ENCODE data around the gene SPATA24. TPM values are rescaled to one million over a fixed set of nuclear protein-coding genes. Genes with fewer than 3 reads are reported as not detected.

SPATA24 gene
- total and polyA plus RNA-seq, 3 experiments from 2014 or later = 3.6 to 4.2 (median 3.9) TPM

DNA sequence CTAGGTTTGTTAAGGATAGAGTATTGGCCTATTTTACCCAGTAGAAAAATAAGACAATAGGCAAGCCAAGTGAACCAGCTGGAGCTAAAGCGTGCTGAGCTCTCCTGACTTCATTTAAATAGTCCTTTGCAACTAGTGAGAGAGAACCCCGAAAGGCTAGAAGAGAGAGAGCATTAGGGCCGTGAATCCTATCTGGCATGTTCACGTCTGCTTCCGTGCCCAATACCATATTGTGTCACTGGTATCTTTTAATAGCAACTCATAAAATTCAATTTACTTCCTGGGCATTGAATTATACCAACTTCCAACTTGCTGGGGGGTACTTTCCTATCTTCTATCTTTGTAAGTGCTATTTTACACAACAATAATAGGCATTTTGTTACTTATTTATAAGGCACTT lies 21.6 kb upstream of the SPATA24 start:
- no peaks in the 10 kb centered on the region for H3K9me3 Mint-ChIP-seq

DNA sequence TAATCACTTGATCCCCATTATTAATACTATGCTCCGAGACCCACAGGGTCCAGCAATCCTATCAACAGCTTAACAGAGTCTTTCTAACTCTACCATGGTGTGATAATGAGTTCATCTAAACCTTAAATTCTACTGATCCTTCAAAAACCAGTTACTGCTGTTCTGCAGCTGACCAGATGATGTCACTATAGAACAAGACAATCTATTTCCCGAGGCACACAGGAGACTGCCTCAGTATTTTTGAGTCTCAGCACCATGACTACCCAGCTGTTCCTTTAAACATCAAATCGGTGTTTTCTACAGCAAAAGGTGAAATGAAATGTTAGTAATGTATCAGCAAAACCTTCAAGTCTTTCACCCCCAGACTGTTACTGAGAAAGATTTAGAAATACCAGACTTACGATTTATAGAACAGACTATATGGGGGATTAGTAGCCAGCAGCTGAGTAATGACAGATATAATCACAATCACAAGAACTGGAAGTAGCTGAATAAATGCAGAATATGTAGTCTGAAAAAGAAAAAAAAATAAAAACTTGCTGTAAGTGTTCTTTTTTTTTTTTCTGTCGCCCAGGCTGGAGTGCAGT lies 18.5 kb upstream of the SPATA24 start:
- Mint-ChIP-seq H3K36me3 (peaks cover 8 to 48% (median 20%) of the 10 kb centered on the region in 3 donors), H3K27ac (peak overlapping the region in 5 of 8 donors; percentile 44 to 82 (median 56)), H3K9me3 (no peaks in the 10 kb centered on the region), H3K4me1 (peaks cover 3 to 6% (median 4%) of the 10 kb centered on the region in 3 donors), H3K4me3 (no peak overlapping the region), H3K27me3 (peaks cover 0 to 2% of the 10 kb centered on the region in 2 donors)
- H3K27ac ChIP-seq (ENCODE audit: low read depth, low read length) = no peak overlapping the region
- no peak overlapping the region for H3K4me3 ChIP-seq (ENCODE audit: low read length)
- ChIA-PET CTCF (interaction anchor here (0.6 to 16.6 kb wide), 40 partner anchors 9 to 268 kb away, joined by 3 to 414 read pairs (median 4); partner anchors contain the start of genes DNAJC18, SMIM33 and STING1), POLR2A (interaction anchor here (0.7 to 1.1 kb wide), 5 partner anchors 17 to 95 kb away, joined by 3 to 4 read pairs (median 3); partner anchors contain the start of gene DNAJC18)
- no peaks in the 10 kb centered on the region for H3K4me1 ChIP-seq (ENCODE audit: insufficient read depth, low read length)
- no peaks in the 10 kb centered on the region for H3K27me3 ChIP-seq (ENCODE audit: insufficient read depth, low read length, poor library complexity, severe bottlenecking)
- H3K9me3 ChIP-seq (ENCODE audit: low read length) = no peaks in the 10 kb centered on the region
- DNase-seq = peak; percentile 6 to 73 (median 66)
- no peaks in the 10 kb centered on the region for H3K36me3 ChIP-seq (ENCODE audit: insufficient read depth, low read length)

More for the DNA sequence above, 21.6 kb upstream of the SPATA24 start:
- Histone ChIP-seq H3K9me3 (ENCODE audit: low read length) (no peaks in the 10 kb centered on the region), H3K4me1 (ENCODE audit: insufficient read depth, low read length) (peaks cover 6% of the 10 kb centered on the region), H3K36me3 (ENCODE audit: insufficient read depth, low read length) (no peaks in the 10 kb centered on the region), H3K27ac (ENCODE audit: low read depth, low read length) (no peak overlapping the region), H3K27me3 (ENCODE audit: insufficient read depth, low read length, poor library complexity, severe bottlenecking) (no peaks in the 10 kb centered on the region), H3K4me3 (ENCODE audit: low read length) (no peak overlapping the region)
- no peak for DNase-seq
- Mint-ChIP-seq H3K36me3 (peaks cover 8 to 34% (median 15%) of the 10 kb centered on the region in 3 donors), H3K27ac (no peak overlapping the region), H3K4me1 (peaks cover 6 to 13% (median 10%) of the 10 kb centered on the region in 3 donors), H3K4me3 (no peak overlapping the region), H3K27me3 (no peaks in the 10 kb centered on the region)
- CTCF ChIA-PET = interaction anchor here (1.0 to 16.6 kb wide), 2 partner anchors 11 to 91 kb away, joined by 3 to 414 read pairs; no protein-coding TSS in a partner anchor
- POLR2A ChIA-PET = no interaction called here

DNA sequence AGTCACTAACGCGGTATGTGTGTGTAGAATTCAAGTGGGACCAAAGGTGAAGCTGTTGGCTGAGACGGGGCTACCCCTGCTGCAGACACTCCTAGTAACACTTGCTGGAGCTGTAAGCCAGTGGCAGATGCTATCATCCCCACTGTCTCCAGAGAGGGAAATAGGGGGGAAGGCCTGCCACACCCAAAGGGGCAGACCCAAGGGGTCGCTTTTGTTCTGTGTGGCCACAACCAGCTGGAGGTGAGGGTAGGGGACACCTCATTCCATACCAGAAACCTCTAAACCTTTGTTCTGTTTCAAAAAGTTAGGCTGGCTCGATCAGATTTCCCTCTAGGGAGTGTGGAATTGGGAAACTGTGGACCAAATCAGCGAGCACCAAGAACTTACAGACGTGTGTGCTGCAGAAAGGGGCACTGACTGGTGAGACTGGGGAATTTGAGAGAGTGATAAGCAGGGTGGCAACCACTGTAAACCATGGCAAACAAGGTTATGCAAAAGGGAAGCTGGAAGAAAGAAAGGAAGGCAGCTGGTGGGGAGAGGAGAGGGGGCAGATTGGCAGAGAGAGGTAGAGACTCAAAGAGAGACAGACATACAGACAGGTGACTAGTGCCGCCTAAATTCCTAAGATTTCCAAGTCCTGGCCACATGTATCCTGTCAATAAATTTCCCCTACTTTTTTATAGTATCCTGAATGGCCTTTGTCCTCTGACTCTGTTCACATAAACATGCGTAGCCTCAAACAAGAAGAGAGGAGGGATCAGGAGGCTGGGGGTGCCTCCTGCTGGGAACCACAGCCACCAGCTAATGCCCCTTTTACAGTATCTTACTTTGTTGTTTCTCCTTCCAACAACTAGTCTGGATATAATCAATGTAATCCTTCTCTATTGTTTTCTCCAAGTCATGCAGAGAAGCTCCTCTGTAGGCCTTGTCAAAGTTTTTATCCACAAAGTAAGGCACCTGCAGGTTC lies 15.6 kb upstream of the SPATA24 start:
- CTCF ChIA-PET = interaction anchor here (0.7 to 16.6 kb wide), 10 partner anchors 9 to 270 kb away, joined by 3 to 414 read pairs (median 4); partner anchors contain the start of genes SPATA24, STING1 and UBE2D2
- DNase-seq = no peak
- Mint-ChIP-seq H3K4me3 (no peak overlapping the region), H3K9me3 (no peaks in the 10 kb centered on the region), H3K4me1 (peaks cover 3 to 6% (median 4%) of the 10 kb centered on the region in 3 donors), H3K27ac (peak overlapping the region in 1 of 8 donors; percentile 16), H3K36me3 (peaks cover 8 to 36% (median 17%) of the 10 kb centered on the region in 3 donors), H3K27me3 (peaks cover 0 to 2% of the 10 kb centered on the region in 2 donors)
- H3K4me3 ChIP-seq (ENCODE audit: low read length) = no peak overlapping the region
- no peaks in the 10 kb centered on the region for H3K36me3 ChIP-seq (ENCODE audit: insufficient read depth, low read length)
- no peak overlapping the region for H3K27ac ChIP-seq (ENCODE audit: low read depth, low read length)
- POLR2A ChIA-PET = no interaction called here
- peaks cover 6% of the 10 kb centered on the region for H3K4me1 ChIP-seq (ENCODE audit: insufficient read depth, low read length)
- no peaks in the 10 kb centered on the region for H3K9me3 ChIP-seq (ENCODE audit: low read length)
- H3K27me3 ChIP-seq (ENCODE audit: insufficient read depth, low read length, poor library complexity, severe bottlenecking) = no peaks in the 10 kb centered on the region

DNA sequence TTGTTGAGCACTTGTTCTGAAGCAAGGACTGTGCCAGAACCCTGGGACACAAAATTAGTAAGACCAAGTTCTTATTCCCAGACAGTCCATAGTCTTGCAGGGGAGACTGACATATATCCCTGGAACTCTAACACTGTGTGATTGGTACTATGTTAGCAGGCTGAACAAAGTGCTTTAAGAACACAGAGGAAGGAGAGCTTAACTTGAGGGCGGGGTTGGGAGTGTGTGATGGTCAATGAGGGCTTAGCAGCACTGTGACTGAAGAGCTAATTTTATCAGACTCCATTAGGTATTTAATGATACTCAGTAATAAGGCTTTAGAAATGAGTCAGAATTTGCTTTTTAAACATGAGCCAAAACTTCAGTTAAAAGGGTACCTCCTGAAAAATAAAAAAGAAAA lies 14.9 kb upstream of the SPATA24 start:
- Mint-ChIP-seq H3K36me3 (peaks cover 8 to 32% (median 17%) of the 10 kb centered on the region in 3 donors), H3K27ac (no peak overlapping the region)

DNA sequence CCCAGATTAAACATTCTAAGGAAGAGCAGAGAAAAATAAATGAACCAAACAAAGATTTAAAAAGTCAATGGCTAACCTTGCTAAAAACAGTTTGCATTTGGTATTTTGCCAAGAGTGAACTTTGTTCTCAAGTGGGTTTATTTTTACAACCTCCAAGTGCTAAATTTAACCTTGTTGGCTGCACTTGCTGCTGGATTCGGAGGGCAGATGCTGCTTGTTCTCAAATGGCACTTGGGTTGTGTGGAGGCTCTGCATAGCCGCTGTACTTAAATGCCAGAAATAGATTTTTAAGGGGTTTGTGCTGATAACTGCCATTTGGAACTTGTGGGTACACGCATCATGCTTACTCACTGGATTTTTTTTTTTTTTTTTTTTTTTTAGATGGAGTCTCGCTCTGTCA lies 13.3 kb upstream of the SPATA24 start:
- H3K36me3 ChIP-seq (ENCODE audit: insufficient read depth, low read length) = no peaks in the 10 kb centered on the region
- H3K27ac ChIP-seq (ENCODE audit: low read depth, low read length) = no peak overlapping the region
- no peak overlapping the region for H3K27ac Mint-ChIP-seq
- H3K9me3 ChIP-seq (ENCODE audit: low read length) = no peaks in the 10 kb centered on the region
- H3K4me3 Mint-ChIP-seq = no peak overlapping the region
- DNase-seq = no peak
- H3K4me3 ChIP-seq (ENCODE audit: low read length) = no peak overlapping the region
- H3K4me1 Mint-ChIP-seq = peaks cover 0 to 2% (median under 1%) of the 10 kb centered on the region in 3 donors
- H3K9me3 Mint-ChIP-seq = no peaks in the 10 kb centered on the region
- POLR2A ChIA-PET = no interaction called here
- H3K4me1 ChIP-seq (ENCODE audit: insufficient read depth, low read length) = peaks cover 11% of the 10 kb centered on the region
- CTCF ChIA-PET = interaction anchor here (1.4 to 16.6 kb wide), 2 partner anchors 15 to 100 kb away, joined by 4 to 414 read pairs; no protein-coding TSS in a partner anchor
- peaks cover 5 to 32% (median 19%) of the 10 kb centered on the region in 3 donors for H3K36me3 Mint-ChIP-seq
- peaks cover 0 to 2% of the 10 kb centered on the region in 2 donors for H3K27me3 Mint-ChIP-seq
- no peaks in the 10 kb centered on the region for H3K27me3 ChIP-seq (ENCODE audit: insufficient read depth, low read length, poor library complexity, severe bottlenecking)

More for the DNA sequence above, 14.9 kb upstream of the SPATA24 start:
- ChIA-PET POLR2A (no interaction called here), CTCF (interaction anchor here (1.1 to 16.6 kb wide), 6 partner anchors 9 to 149 kb away, joined by 3 to 414 read pairs (median 4); partner anchors contain the start of gene UBE2D2)
- Mint-ChIP-seq H3K4me3 (no peak overlapping the region), H3K27me3 (peaks cover 0 to 2% of the 10 kb centered on the region in 2 donors), H3K9me3 (no peaks in the 10 kb centered on the region), H3K4me1 (peaks cover 3 to 6% (median 4%) of the 10 kb centered on the region in 3 donors)
- H3K27ac ChIP-seq (ENCODE audit: low read depth, low read length) = no peak overlapping the region
- peaks cover 11% of the 10 kb centered on the region for H3K4me1 ChIP-seq (ENCODE audit: insufficient read depth, low read length)
- H3K36me3 ChIP-seq (ENCODE audit: insufficient read depth, low read length) = no peaks in the 10 kb centered on the region
- no peak overlapping the region for H3K4me3 ChIP-seq (ENCODE audit: low read length)
- H3K9me3 ChIP-seq (ENCODE audit: low read length) = no peaks in the 10 kb centered on the region
- no peak for DNase-seq
- H3K27me3 ChIP-seq (ENCODE audit: insufficient read depth, low read length, poor library complexity, severe bottlenecking) = no peaks in the 10 kb centered on the region

DNA sequence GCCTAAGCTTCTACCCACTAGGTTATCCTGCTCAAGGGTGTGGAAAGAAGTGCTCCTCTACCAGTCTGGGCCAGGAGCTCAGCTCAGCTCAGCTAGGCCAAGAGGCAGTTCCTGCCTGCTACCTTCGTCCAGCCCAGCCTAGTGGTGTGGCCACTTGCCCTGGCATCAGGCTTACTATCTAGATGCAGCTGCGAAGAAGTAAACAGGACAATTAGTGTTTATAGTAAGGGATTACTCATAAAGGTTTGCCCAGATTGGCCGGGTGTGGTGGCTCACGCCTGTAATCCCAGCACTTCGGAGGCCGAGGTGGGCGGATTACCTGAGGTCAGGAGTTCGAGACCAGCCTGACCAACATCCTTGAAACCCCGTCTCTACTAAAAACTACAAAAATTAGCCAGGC lies 12.8 kb upstream of the SPATA24 start:
- Mint-ChIP-seq H3K9me3 (no peaks in the 10 kb centered on the region), H3K4me1 (no peaks in the 10 kb centered on the region), H3K36me3 (peaks cover 3 to 32% (median 18%) of the 10 kb centered on the region in 3 donors), H3K27me3 (peaks cover 0 to 2% of the 10 kb centered on the region in 2 donors), H3K4me3 (no peak overlapping the region), H3K27ac (no peak overlapping the region)
- ChIA-PET POLR2A (no interaction called here), CTCF (interaction anchor here (16.6 kb wide), 1 partner anchor 100 kb away, joined by 414 read pairs; no protein-coding TSS in a partner anchor)
- Histone ChIP-seq H3K36me3 (ENCODE audit: insufficient read depth, low read length) (no peaks in the 10 kb centered on the region), H3K27ac (ENCODE audit: low read depth, low read length) (no peak overlapping the region), H3K27me3 (ENCODE audit: insufficient read depth, low read length, poor library complexity, severe bottlenecking) (no peaks in the 10 kb centered on the region), H3K4me3 (ENCODE audit: low read length) (no peak overlapping the region), H3K4me1 (ENCODE audit: insufficient read depth, low read length) (peaks cover 11% of the 10 kb centered on the region), H3K9me3 (ENCODE audit: low read length) (no peaks in the 10 kb centered on the region)
- no peak for DNase-seq

DNA sequence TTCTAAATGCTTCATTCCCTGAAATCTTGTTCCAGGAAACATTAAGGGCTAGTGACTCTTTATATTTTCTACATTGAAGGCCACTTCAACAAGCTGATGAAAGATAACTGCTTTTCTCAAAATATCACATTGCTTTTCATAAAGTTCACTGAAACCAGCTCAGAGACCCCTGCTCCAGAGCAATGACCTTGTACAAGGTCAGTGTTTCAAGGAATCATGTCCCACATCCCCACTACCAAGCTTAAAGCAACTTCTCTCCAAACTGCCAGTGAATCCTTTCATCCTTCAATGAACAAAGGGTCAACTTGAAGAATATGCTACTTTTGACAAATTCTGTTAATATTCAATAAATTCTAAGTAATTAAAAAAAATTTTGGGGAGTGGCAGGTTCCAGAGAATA lies 12.0 kb upstream of the SPATA24 start:
- CTCF ChIA-PET = interaction anchor here (16.6 kb wide), 1 partner anchor 101 kb away, joined by 414 read pairs; no protein-coding TSS in a partner anchor
- H3K4me1 ChIP-seq (ENCODE audit: insufficient read depth, low read length) = peaks cover 11% of the 10 kb centered on the region
- Mint-ChIP-seq H3K36me3 (peaks cover 3 to 30% (median 20%) of the 10 kb centered on the region in 3 donors), H3K27me3 (peaks cover 0 to 2% of the 10 kb centered on the region in 2 donors), H3K4me3 (no peak overlapping the region), H3K4me1 (no peaks in the 10 kb centered on the region), H3K9me3 (no peaks in the 10 kb centered on the region), H3K27ac (no peak overlapping the region)
- no peaks in the 10 kb centered on the region for H3K27me3 ChIP-seq (ENCODE audit: insufficient read depth, low read length, poor library complexity, severe bottlenecking)
- H3K36me3 ChIP-seq (ENCODE audit: insufficient read depth, low read length) = no peaks in the 10 kb centered on the region
- no peak overlapping the region for H3K27ac ChIP-seq (ENCODE audit: low read depth, low read length)
- DNase-seq = no peak
- POLR2A ChIA-PET = no interaction called here
- no peaks in the 10 kb centered on the region for H3K9me3 ChIP-seq (ENCODE audit: low read length)
- H3K4me3 ChIP-seq (ENCODE audit: low read length) = no peak overlapping the region
